Kidney epithelial cell (primary cell): ENCODE measurements around the gene DPY19L3. TPM values are rescaled to one million over a fixed set of nuclear protein-coding genes. Genes with fewer than 3 reads are reported as not detected.
"Not testable (repeated sequence)": the region's sequence is repeated elsewhere in the genome, so short reads cannot be mapped to it uniquely, and the experiment has no call there.

Experiments used
- DNase-seq: peaks from one replicate; pipeline ENCODE4 v3.0.0-alpha.2; 2010; ENCODE audit warnings: low read depth
- H3K27me3 ChIP-seq: 2 replicates; pipeline ENCODE4 v1.6.0; 2011; ENCODE audit warnings: low read length; ENCODE audit not compliant: control insufficient read depth, insufficient read depth
- H3K36me3 ChIP-seq: 2 replicates; pipeline ENCODE4 v1.5.1; 2011; ENCODE audit warnings: low read length; ENCODE audit not compliant: control insufficient read depth, insufficient read depth
- H3K4me3 ChIP-seq: 2 replicates; pipeline ENCODE4 v1.5.1; 2011; ENCODE audit warnings: low read depth, mild to moderate bottlenecking, control low read depth, low read length
- total RNA-seq: library from RNA; depleted of rRNA; stranded (reverse); fragments of >200 nt; gene quantifications from 2 replicates; pipeline ENCODE4 v1.2.3, GENCODE V29; 2015
- TF ChIP-seq, protein P1 (sequence below): IDR thresholded peaks from 2 replicates; pipeline ENCODE4 v1.5.1; 2011; ENCODE audit warnings: mild to moderate bottlenecking, moderate library complexity, low read length, control low read depth, inconsistent platforms; ENCODE audit not compliant: insufficient read depth, poor library complexity, severe bottlenecking

Gene DPY19L3
- total RNA-seq, 1 donor from 2014 or later: 25.0 TPM

DNA sequence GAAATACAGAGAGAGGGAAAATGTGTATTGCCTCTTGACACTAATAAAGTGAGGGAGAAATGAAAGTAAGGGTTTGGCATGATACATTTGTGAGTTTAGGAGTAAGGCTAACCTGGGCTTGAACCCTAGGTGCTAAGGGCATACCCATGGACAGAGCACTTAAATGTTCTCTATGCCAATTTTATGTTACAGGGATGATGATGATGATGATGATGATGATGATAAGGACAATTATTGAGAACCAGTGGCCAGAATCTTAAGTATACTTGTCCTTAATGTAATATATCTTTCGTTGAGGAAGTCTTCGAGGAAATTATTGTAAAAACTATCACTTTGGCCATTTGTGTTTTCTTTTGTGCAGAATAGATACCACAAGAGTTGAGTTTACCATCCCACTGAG, 33.2 kb downstream of the DPY19L3 start:
- DNase-seq: no peak
- Histone ChIP-seq H3K4me3 (no peak overlapping the region), H3K36me3 (no peaks in the 10 kb centered on the region), H3K27me3 (no peaks in the 10 kb centered on the region)
- TF ChIP-seq, protein P1, sequence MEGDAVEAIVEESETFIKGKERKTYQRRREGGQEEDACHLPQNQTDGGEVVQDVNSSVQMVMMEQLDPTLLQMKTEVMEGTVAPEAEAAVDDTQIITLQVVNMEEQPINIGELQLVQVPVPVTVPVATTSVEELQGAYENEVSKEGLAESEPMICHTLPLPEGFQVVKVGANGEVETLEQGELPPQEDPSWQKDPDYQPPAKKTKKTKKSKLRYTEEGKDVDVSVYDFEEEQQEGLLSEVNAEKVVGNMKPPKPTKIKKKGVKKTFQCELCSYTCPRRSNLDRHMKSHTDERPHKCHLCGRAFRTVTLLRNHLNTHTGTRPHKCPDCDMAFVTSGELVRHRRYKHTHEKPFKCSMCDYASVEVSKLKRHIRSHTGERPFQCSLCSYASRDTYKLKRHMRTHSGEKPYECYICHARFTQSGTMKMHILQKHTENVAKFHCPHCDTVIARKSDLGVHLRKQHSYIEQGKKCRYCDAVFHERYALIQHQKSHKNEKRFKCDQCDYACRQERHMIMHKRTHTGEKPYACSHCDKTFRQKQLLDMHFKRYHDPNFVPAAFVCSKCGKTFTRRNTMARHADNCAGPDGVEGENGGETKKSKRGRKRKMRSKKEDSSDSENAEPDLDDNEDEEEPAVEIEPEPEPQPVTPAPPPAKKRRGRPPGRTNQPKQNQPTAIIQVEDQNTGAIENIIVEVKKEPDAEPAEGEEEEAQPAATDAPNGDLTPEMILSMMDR: no peak

DNA sequence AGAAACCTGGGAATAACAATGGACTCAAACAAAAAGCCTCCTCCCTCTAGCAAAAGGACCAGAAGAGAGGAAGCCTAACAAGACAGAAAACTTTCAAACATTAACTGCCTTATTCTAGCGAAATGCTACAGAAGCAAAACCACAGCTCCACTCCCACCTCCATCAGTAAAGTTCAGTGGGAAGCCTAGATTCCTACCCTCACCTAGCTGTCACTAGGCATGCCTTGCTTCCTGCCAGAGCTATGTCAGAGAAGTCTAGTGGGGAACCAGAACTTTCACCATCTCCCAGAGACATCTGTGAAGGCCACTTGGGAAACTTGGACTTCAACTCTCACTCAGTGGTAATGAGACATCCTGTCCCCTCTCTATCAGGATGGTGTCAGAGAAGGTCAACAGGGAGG, 37.1 kb downstream of the DPY19L3 start:
- H3K36me3 ChIP-seq: no peaks in the 10 kb centered on the region
- TF ChIP-seq, protein P1: no peak
- no peak for DNase-seq
- H3K4me3 ChIP-seq: no peak overlapping the region
- H3K27me3 ChIP-seq: no peaks in the 10 kb centered on the region

DNA sequence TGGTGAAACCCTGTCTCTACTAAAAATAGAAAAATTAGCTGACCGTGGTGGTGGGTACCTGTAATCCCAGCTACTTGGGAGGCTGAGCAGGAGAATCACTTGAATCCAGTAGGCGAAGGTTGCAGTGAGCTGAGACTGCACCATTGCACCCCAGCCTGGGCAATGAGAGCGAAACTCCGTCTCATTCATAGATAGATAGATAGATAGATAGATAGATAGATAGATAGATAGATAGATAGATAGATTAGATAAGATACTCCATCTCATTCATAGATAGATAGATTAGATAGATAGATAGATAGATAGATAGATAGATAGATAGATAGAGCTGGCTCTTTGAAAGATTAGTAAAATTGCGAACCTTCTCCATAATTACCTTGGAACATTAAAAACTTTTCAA, 42.0 kb downstream of the DPY19L3 start:
- H3K36me3 ChIP-seq, H3K27me3 ChIP-seq, H3K4me3 ChIP-seq, DNase-seq: not testable (repeated sequence)

DNA sequence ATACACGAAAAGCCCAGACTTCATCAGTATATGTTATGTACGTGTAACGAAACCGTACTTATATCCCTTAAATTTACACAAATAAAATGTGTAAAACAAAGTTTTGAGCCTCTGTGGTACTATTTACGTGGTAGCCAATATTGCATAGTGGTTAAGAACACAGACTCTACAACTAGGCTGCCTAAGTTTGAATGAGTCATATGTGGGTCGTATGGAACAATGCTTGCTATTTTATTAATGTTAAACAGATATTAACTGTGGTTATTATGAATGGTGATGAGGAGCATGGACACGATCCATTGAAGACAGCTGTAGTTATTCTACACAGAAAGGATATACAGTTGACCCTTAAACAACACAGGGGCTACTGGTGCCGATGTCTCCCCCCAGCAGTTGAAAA, 42.5 kb downstream of the DPY19L3 start:
- Histone ChIP-seq H3K4me3 (no peak overlapping the region), H3K27me3 (no peaks in the 10 kb centered on the region), H3K36me3 (no peaks in the 10 kb centered on the region)
- DNase-seq: no peak
- TF ChIP-seq, protein P1: no peak

DNA sequence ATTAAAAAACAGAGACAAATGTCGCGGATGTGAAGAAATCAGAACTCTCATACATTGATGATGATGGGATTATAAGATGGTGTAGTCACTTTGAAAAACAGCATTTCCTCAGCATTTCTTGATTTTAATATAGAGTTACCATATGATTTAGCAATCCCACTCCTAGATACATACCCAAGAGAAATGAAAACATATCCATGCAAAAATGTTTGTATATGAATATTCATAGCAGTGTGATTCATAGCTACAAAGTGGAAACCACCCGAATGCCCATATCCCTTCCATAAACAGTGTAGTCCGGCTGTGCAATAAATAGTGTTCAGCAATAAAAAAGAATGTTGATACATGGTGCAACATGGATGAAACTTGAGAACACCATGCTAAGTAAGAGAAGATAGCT, 44.6 kb downstream of the DPY19L3 start:
- no peaks in the 10 kb centered on the region for H3K36me3 ChIP-seq
- no peak for DNase-seq
- H3K4me3 ChIP-seq: no peak overlapping the region
- TF ChIP-seq, protein P1: no peak
- no peaks in the 10 kb centered on the region for H3K27me3 ChIP-seq

DNA sequence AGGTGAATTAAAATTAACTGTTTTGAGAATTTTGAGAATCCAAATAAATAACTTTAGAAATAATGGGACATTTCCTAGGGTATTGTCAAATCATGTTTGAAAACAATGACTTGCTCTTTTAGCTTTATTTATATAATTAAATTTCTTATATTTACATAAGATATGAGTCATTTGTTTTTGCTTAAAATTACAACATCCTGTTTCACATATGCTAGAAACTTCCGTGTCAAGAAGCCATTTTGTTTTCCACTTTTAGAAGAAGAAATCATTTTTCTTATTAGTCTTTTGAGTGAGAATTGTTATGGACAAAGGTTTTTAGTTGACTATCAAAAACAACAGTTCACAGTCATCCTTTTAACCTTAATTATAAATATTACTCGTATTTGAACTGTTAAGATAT, 48.2 kb downstream of the DPY19L3 start:
- no peaks in the 10 kb centered on the region for H3K27me3 ChIP-seq
- TF ChIP-seq, protein P1: no peak
- DNase-seq: no peak
- H3K36me3 ChIP-seq: no peaks in the 10 kb centered on the region
- H3K4me3 ChIP-seq: no peak overlapping the region

DNA sequence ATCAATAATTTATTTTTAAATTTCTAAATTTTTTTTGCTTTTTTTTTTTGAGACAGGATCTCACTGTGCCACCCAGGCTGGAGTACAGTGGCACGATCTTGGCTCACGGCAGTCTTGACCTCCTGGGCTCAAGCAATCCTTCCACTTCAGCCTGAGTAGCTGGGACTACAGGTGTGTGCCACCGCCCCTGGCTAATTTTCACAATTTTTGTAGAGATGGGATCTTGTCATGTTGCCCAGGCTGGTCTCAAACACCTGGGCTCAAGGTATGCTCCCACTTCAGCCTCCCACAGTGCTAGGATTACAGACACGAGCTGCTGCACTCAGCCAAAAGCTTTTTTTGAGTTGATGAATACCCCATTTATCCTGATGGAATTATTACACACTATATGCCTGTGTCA, 50.8 kb downstream of the DPY19L3 start:
- Histone ChIP-seq H3K36me3 (no peaks in the 10 kb centered on the region), H3K27me3 (no peaks in the 10 kb centered on the region), H3K4me3 (no peak overlapping the region)
- DNase-seq: no peak
- TF ChIP-seq, protein P1: no peak
